ENCODE measurements around the gene SEMA3G. TPM values are rescaled to one million over a fixed set of nuclear protein-coding genes. Genes with fewer than 3 reads are reported as not detected.

The SEMA3G gene
- total RNA-seq, 2 donors from 2014 or later: 0.08 to 0.82 TPM

- Mint-ChIP-seq H3K27ac (peak overlapping the region; percentile 41), H3K36me3 (ENCODE audit: low read depth) (peaks cover 24% of the 10 kb centered on the region), H3K9me3 (no peaks in the 10 kb centered on the region), H3K4me1 (no peaks in the 10 kb centered on the region), H3K27me3 (no peaks in the 10 kb centered on the region), H3K4me3 (no peak overlapping the region)
- ATAC-seq (replicated peaks): no peak
Observed at GRCh38 chr3:52396907-52397591, 47.9 kb downstream of the SEMA3G start.

- Mint-ChIP-seq H3K36me3 (ENCODE audit: low read depth) (peaks cover 24% of the 10 kb centered on the region), H3K27me3 (no peaks in the 10 kb centered on the region), H3K4me3 (no peak overlapping the region), H3K9me3 (no peaks in the 10 kb centered on the region), H3K27ac (no peak overlapping the region), H3K4me1 (no peaks in the 10 kb centered on the region)
- ATAC-seq (replicated peaks): no peak
Observed at GRCh38 chr3:52396011-52396906, 48.6 kb downstream of the SEMA3G start.

GRCh38 chr3:52395503-52395865 is 49.4 kb downstream of the SEMA3G start:
- H3K4me3 Mint-ChIP-seq: no peak overlapping the region

GRCh38 chr3:52394751-52395502 is 50.0 kb downstream of the SEMA3G start:
- Mint-ChIP-seq H3K9me3 (no peaks in the 10 kb centered on the region), H3K4me1 (no peaks in the 10 kb centered on the region), H3K27me3 (no peaks in the 10 kb centered on the region), H3K36me3 (ENCODE audit: low read depth) (peaks cover 18% of the 10 kb centered on the region), H3K4me3 (no peak overlapping the region), H3K27ac (no peak overlapping the region)
- no peak for ATAC-seq (replicated peaks)

More at GRCh38 chr3:52395503-52395865, 49.4 kb downstream of the SEMA3G start:
- H3K4me1 Mint-ChIP-seq: no peaks in the 10 kb centered on the region
- peaks cover 18% of the 10 kb centered on the region for H3K36me3 Mint-ChIP-seq (ENCODE audit: low read depth)
- H3K9me3 Mint-ChIP-seq: no peaks in the 10 kb centered on the region
- no peak for ATAC-seq (replicated peaks)
- H3K27me3 Mint-ChIP-seq: no peaks in the 10 kb centered on the region
- no peak overlapping the region for H3K27ac Mint-ChIP-seq

GRCh38 chr3:52393959-52394670 is 50.8 kb downstream of the SEMA3G start:
- Mint-ChIP-seq H3K9me3 (no peaks in the 10 kb centered on the region), H3K27ac (no peak overlapping the region), H3K4me1 (no peaks in the 10 kb centered on the region), H3K36me3 (ENCODE audit: low read depth) (peaks cover 18% of the 10 kb centered on the region), H3K27me3 (no peaks in the 10 kb centered on the region), H3K4me3 (no peak overlapping the region)
- ATAC-seq (replicated peaks): no peak

- Mint-ChIP-seq H3K27me3 (no peaks in the 10 kb centered on the region), H3K9me3 (no peaks in the 10 kb centered on the region), H3K36me3 (ENCODE audit: low read depth) (peaks cover 18% of the 10 kb centered on the region), H3K4me1 (no peaks in the 10 kb centered on the region), H3K27ac (no peak overlapping the region), H3K4me3 (no peak overlapping the region)
- ATAC-seq (replicated peaks): no peak
Observed at GRCh38 chr3:52393131-52393807, 51.6 kb downstream of the SEMA3G start.

GRCh38 chr3:52392216-52392930 is 52.5 kb downstream of the SEMA3G start:
- no peak for ATAC-seq (replicated peaks)
- Mint-ChIP-seq H3K9me3 (no peaks in the 10 kb centered on the region), H3K4me1 (no peaks in the 10 kb centered on the region), H3K27ac (peak overlapping the region; percentile 81), H3K36me3 (ENCODE audit: low read depth) (peaks cover 18% of the 10 kb centered on the region), H3K4me3 (no peak overlapping the region), H3K27me3 (no peaks in the 10 kb centered on the region)

- no peaks in the 10 kb centered on the region for H3K27me3 Mint-ChIP-seq
- no peaks in the 10 kb centered on the region for H3K9me3 Mint-ChIP-seq
- ATAC-seq (replicated peaks): no peak
- H3K27ac Mint-ChIP-seq: no peak overlapping the region
- H3K36me3 Mint-ChIP-seq (ENCODE audit: low read depth): peaks cover 18% of the 10 kb centered on the region
- no peak overlapping the region for H3K4me3 Mint-ChIP-seq
- H3K4me1 Mint-ChIP-seq: no peaks in the 10 kb centered on the region
Observed at GRCh38 chr3:52391096-52391495, 53.8 kb downstream of the SEMA3G start.

- Mint-ChIP-seq H3K4me3 (no peak overlapping the region), H3K27me3 (no peaks in the 10 kb centered on the region), H3K36me3 (ENCODE audit: low read depth) (peaks cover 18% of the 10 kb centered on the region), H3K27ac (no peak overlapping the region), H3K4me1 (no peaks in the 10 kb centered on the region), H3K9me3 (no peaks in the 10 kb centered on the region)
- no peak for ATAC-seq (replicated peaks)
Observed at GRCh38 chr3:52388933-52389332, 56.0 kb downstream of the SEMA3G start.

- no peak overlapping the region for H3K27ac Mint-ChIP-seq
- no peak for ATAC-seq (replicated peaks)
- H3K4me3 Mint-ChIP-seq: no peak overlapping the region
- H3K9me3 Mint-ChIP-seq: no peaks in the 10 kb centered on the region
- H3K4me1 Mint-ChIP-seq: no peaks in the 10 kb centered on the region
- H3K27me3 Mint-ChIP-seq: no peaks in the 10 kb centered on the region
- peaks cover 15% of the 10 kb centered on the region for H3K36me3 Mint-ChIP-seq (ENCODE audit: low read depth)
Observed at GRCh38 chr3:52388348-52388821, 56.5 kb downstream of the SEMA3G start.

- H3K27me3 Mint-ChIP-seq: no peaks in the 10 kb centered on the region
- peaks cover 8% of the 10 kb centered on the region for H3K36me3 Mint-ChIP-seq (ENCODE audit: low read depth)
- H3K9me3 Mint-ChIP-seq: no peaks in the 10 kb centered on the region
- no peak for ATAC-seq (replicated peaks)
- no peaks in the 10 kb centered on the region for H3K4me1 Mint-ChIP-seq
- H3K27ac Mint-ChIP-seq: no peak overlapping the region
- no peak overlapping the region for H3K4me3 Mint-ChIP-seq
Observed at GRCh38 chr3:52387481-52387880, 57.4 kb downstream of the SEMA3G start.

GRCh38 chr3:52385157-52385556 is 59.7 kb downstream of the SEMA3G start:
- no peak for ATAC-seq (replicated peaks)
- no peaks in the 10 kb centered on the region for H3K9me3 Mint-ChIP-seq
- no peaks in the 10 kb centered on the region for H3K36me3 Mint-ChIP-seq (ENCODE audit: low read depth)
- H3K4me3 Mint-ChIP-seq: no peak overlapping the region
- H3K27me3 Mint-ChIP-seq: no peaks in the 10 kb centered on the region
- H3K4me1 Mint-ChIP-seq: no peaks in the 10 kb centered on the region
- H3K27ac Mint-ChIP-seq: no peak overlapping the region
